GM18502 (cell line): ENCODE measurements around the gene MED23.
A peak's percentile ranks its signal among the peaks of the same experiment; 100 is the strongest.

ENCODE experiments used
- ATAC-seq: cut with Tn5 transposase; IDR thresholded peaks from one replicate; pipeline ENCODE4 v1.9.1; 2021; ENCODE audit warnings: mild to moderate bottlenecking; ENCODE audit not compliant: unreplicated experiment, poor library complexity

Gene MED23

DNA sequence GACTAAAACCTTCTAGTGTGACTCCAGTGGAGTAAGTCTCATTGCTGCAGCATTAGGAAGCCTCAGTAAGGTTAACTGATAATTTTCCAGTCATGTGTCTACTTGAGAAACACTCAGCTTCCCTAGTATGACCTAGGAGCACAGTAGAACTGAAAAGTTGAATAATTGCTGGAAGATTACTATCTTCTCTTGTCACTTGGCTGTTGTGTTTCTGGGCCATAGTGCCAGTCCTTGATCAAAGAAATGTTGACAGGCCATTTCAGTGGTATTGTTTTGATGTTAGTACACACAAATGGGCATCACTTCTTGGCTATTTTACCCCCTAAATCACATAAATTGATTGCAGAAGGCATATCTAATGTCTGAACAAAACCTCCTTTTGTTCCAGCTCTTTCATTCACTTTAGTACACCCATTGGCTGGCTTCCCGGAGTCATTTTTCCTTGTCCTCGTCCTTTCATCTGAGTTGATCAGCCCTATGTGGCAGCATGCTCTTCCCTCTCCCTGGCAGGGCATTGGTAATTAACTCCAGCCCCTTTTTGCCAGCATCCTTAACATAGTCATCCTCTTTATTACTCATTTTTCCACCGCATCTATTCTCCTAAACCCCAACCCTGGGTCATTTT lies 15.1 kb upstream of the MED23 start:
- no peak for ATAC-seq

GRCh38 chr6:131642565-131642964 lies 14.5 kb upstream of the MED23 start:
- no peak for ATAC-seq

GRCh38 chr6:131641554-131641953 lies 13.5 kb upstream of the MED23 start:
- no peak for ATAC-seq

DNA sequence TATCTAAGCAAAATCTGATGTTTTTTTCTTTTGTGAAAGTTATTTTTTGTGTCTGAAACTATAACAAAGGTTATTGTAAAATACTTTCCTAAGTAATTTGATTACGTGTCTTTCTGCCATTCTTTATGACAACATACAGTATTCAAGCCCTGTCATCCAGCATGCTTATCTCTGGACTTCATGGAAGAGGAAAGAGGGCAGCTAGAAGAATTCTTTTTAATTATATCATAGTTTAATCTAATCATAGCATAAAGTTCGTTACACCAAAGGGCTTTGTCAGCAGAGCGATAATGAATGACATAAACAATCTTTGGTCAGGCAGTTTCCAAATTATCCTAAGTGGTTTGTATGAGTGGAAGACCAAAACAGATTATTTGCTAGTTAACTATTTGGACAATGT lies 12.5 kb upstream of the MED23 start:
- no peak for ATAC-seq

- no peak for ATAC-seq
Observed at GRCh38 chr6:131640100-131640499, 12.1 kb upstream of the MED23 start.

DNA sequence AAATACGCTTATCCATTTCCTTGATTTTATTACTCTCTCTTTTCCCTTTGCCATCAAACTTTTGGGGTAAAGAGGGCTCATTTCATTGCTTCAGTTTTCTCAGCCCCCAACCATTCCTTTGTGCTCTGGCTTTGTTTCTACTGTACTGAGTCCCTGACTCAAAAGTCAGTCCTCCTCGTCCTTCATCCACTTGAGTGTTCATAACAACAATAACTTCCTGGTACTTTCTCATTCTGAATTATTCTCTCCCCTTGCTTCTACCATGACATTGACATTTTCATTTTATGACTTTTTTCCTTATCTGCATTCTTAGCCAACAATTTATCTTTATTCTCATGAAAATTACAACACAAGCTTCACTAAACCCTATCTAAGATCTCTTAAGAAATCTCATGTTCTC lies 10.0 kb upstream of the MED23 start:
- ATAC-seq, result no peak

GRCh38 chr6:131636880-131637792 lies 9.1 kb upstream of the MED23 start, which contains the start of gene ENPP3:
TSS of gene ENPP3 (plus strand) at chr6:131637302. CDS start at chr6:131637385, 83 bp downstream.
- no peak for ATAC-seq

DNA sequence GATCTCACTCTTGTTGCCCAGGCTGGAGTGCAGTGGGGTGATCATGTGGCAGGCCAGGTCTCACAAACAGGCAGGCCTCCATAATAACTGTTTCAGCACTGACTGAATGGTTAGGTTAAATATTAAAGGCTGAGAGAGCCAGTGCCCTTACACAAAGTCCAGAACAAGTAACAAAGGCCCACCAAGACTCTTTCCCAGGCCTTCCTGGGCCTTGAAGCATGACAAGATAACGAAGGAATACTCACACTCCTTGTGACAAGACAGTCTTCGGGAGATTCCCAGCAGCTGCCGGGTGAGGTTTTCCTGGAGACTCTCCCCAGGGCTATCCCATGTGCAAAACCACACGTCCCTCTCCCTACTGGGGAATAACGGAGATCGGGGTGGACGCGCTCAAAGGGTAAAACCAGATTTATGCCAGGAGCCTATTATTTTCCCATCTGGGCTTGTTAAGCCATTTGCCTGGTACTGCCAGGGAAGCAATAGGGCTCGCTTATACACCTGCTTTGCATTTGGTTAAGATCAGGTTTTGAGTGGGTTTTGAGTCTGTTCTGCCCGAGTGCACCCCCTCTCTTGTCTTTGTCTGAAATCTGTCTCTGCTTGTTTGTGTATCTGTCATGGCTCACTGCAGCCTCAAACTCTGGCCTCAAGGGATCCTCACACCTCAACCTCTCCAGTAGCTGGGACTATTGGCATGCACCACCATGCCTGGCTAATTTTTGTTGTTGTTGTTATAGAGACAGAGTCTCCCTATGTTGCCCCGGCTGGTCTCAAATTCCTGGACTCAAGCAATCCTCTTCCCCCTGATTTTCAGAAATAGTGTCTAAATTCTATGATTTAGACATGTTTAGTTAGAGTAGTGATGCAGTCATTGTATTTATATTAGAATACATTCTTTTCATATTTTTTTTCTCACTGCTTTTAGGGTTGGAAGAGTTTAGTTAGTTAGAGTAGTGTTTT lies 7.6 kb upstream of the MED23 start:
- peak; percentile 90 for ATAC-seq

DNA sequence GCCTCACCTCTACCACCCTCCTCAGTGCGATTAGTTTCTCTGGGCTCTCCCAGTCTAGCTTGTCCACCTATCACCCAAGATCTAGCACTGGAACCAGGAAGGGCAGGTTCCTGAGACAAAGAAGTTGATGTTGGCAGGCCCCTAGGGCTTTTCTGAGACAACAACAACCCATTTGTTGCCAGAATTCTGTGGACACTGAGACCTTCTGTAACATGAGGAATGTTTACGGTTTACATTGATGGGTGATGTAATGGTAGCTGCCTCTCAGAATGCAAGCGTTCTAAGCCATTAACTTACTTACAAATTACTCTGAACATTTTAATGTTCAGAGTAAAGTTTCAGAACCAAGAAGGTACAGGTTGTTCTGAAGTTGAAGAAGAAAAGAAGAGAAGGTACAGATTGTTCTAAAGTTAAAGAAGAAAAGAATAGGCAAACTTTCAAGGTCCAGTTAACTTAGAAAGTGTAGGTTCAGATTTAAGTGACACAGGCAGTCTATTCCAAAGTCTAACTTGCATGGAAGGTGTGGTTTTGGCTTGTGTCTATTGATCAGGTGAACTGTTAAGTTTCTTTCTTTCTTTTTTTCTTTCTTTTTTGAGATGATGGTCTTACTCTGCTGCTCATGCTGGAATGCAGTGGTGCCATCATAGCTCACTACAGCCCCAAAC lies 3.7 kb upstream of the MED23 start:
- ATAC-seq, result no peak

GRCh38 chr6:131629651-131630050 lies 1.6 kb upstream of the MED23 start:
- ATAC-seq, result no peak

- ATAC-seq, result no peak
Observed at GRCh38 chr6:131628726-131629125, 684 bp upstream of the MED23 start.

- no peak for ATAC-seq
Observed at GRCh38 chr6:131615275-131615674, 12.8 kb downstream of the MED23 start.

- ATAC-seq, result no peak
Observed at GRCh38 chr6:131613296-131613925, 14.6 kb downstream of the MED23 start.

GRCh38 chr6:131602781-131603312 lies 25.2 kb downstream of the MED23 start:
- no peak for ATAC-seq

DNA sequence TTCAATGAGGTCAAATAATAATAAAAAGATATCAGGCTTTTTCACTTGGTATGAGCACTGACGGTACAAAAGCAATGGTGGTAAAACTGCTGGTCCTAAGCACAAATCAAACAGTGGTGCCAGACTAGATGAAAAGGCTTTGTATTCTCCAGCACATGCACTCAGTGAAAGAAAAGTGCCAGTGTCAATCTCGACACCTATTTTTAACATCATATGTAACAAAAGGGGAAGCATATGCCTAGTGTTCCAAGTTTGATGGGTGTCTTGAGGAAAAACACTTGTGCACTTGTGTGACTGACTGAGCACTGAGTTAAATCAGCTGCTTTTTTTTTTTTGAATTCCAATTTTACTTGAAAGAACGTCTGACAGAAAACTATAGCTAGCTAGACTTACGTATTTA lies 27.3 kb downstream of the MED23 start:
- no peak for ATAC-seq

- no peak for ATAC-seq
Observed at GRCh38 chr6:131597446-131597845, 30.6 kb downstream of the MED23 start.

DNA sequence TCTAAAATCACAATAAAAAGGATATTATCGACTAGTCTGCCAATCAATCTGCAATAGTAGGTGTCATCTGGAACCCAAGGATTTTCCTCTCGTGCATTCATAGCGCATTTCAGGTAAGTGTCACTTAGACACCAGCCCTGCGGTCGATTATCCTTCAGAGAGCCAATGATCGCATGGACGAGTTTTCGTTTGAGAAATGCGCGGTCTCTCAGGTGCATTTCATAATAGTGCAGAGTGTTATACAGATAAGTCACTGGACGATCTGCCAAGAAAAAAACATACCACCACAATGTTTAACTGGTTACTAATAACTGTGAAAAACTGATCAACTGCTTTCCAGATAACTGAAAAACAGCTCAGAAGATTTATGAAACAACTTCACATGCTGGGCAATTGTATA lies 34.0 kb downstream of the MED23 start:
- ATAC-seq, result no peak

DNA sequence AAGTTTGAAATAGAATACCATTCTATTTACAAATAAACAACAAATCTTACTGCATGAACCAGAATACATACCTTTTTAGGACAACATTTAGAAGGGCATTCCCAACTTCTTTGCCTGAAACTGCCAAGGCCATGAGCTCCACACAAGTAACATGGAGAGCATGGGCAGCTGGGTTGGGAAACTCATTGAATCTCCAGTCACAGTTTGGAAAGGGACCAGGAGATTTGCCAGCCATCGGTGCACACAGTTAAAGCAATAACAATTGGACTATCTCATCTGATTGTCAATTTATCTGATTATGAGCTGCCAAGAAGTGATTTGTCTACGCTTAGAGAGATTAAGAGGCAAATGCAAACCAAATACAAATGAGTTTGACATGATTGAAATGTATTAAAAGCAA lies 35.1 kb downstream of the MED23 start:
- no peak for ATAC-seq

GRCh38 chr6:131588643-131589042 lies 39.4 kb downstream of the MED23 start:
- ATAC-seq, result no peak
